ENCODE results near the gene SLC12A7.

The SLC12A7 gene

DNA sequence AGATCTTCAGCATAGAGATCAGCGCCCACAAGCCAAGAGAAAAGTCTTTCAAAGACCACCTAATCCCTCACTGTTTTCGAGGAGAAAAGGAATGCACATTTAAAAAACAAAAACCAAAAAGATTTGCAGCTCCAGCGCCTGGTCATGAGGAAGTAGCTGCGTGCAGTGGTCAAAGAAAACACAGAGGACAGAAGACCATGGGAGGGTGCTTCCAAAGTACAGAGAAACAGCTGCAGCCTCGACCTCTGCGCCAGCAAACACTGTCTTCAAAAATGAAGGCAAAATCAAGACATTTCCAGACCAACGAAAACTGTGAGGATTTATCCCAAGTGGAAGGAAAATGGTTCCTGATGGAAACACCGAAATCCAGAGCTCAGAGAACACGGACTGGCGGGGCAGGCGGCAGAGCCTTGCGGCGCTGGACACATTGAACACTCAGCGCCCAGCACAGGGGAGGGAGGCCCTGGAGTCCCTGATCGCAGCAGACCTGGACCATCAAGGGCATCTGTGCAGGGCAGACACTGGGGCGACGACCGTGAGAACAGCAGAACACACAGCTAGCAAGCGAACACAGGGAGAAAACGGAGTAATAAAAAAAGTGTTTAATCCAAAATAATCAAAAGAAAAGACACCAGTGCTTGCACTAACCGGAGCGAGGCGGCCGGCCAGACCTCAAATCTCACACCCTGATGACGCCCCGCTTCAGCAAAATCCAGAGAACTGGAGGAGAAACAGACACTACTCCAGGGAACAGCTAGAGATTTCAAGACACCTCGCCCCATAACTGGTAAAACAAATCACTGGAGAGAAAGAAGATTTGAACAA, 12.6 kb upstream of the SLC12A7 start:
- FAIRE-seq = no peak

DNA sequence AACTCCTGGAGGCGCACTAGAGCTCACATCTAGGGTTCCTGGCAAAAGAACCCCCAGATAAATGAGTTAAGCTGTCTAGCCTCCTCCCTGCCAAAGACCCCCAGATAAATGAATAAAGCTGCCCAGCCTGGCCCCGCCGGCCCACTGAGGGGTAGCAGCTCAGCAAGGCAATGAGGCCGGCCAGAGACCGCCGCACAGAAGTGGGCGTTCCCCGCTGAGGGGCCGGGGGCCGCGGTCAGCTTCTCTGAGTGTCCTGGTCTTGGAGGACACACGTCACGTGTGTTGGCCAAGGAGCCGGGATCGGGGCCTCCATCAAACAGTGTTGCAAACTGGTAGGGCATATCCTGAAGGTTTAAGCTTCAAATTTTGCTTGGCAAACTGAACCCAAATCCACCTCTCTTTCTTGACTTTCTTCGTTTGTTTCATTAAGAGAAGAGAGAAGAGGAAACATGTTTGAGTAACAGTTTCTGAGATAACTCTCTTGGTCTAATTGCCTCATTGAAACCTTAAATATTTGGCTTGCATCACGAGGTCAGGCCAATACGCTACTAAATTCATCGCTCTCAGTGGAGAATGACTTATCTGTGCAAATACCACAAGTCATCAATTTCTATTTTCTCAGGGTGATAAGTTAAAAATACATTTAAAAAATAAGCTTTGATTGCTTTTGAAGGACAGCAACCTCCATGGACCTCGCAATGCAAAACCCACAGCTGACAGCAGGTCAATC, 11.7 kb upstream of the SLC12A7 start:
- FAIRE-seq = no peak

DNA sequence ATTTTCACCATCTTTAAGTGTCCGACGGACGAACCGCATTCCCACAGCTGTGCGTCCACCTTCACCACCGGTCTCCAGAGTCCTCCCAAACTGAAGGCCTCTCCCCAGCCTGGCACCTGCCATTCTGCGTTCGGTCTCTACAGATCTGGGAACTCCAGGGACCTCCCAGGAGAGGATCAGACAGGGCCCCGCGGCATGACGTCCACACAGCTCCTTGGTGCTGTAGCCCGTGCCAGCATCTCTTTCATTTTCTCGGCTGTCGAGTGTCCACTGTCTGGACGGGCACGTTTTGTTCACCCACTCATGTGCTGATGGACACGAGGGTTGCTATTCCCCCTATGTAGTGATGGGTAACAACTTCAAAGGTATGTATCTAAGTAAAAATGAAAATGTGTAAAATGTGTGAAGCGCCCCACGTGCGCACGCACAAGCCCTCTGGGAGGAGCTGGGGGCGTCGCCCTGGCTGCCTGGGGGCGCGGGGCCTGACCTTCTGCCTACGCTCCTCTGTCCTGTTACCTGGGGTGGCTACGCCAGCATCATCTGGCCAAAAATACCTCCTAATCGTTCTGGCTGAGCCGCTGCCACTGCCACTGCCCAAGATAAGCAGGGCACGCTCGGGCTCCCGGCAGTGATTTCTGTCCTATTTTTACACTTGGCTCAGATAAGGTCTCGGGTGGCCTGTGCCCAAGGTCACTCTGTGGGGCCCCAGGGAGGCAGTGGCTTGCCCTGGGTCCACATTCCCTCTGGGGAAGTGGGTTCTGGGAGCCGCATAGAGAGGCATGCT, 10.8 kb upstream of the SLC12A7 start:
- no peak for FAIRE-seq

DNA sequence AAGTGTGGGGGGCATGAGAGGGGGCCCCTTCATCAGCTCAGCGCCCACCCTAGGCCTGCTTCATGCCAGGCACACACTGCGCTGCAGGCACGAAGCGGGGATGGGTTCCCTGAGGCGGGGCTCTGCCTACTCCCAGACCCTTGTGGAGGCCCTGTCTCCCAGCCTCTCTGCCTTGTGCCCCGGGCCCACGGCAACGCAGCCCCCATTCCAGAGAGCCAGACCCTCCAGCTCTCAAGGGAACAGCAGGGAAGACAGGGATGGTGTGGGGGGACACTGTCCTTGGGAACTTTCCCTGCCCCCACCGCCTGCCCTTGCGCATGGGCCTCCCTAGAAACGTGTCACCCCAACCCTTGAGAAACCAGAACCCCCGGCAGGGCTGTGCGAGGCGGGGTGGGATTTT, 10.0 kb upstream of the SLC12A7 start:
- no peak for FAIRE-seq

DNA sequence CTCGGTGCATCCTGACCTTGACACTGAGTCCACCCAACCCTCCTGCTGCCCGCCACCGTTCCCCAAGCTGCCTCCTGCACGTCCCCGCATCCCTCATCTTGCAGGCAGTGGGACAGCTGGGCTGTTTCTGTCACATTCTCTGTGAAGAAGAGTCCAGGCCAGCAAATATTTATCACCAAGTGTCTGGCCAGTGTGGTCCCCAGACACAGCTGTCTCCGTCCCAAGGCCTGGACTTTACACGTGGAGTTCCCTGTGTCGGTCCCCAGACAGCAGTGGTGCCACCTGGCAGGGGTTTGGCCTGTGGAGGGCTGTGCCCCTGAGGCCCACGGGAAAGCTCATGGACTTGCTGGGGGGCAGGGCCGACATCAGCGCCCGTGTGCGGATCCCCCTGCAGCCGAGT, 9.2 kb upstream of the SLC12A7 start:
- no peak for FAIRE-seq

DNA sequence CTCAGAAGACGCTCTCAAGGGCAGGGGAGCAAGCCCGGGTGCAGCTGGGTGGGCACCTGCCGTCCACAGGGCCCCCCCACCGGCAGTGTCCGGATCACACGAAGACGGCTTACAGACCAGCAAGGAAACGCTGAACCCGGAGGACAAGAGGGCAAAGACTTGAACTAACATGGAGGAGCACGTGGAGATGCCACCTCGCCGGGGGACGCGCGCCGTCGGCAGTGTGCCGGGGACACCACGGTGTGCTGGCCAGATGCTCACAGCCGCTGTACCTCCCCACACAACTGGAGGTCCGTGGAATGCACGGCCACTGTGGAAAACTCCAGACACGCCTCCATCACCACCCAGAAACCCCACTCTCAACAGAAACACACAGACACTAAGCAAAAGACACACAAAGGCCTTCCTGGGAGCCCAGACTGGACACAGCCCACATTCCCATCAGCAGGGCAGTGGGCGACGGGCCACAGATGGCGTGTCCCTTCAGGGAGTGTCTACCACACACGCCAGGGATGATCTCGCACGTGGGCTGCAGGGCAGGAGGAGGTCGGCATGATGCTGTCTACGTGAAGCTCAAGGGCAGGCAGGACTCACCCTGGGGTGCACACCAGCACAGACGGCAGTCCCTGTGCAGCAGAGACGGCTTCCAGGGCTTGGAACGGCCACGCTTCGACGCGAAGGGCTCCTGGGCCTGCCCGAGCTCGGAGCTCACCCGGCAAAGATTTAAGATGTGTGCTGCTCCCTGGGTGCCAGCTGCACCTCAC, 8.6 kb upstream of the SLC12A7 start:
- no peak for FAIRE-seq

DNA sequence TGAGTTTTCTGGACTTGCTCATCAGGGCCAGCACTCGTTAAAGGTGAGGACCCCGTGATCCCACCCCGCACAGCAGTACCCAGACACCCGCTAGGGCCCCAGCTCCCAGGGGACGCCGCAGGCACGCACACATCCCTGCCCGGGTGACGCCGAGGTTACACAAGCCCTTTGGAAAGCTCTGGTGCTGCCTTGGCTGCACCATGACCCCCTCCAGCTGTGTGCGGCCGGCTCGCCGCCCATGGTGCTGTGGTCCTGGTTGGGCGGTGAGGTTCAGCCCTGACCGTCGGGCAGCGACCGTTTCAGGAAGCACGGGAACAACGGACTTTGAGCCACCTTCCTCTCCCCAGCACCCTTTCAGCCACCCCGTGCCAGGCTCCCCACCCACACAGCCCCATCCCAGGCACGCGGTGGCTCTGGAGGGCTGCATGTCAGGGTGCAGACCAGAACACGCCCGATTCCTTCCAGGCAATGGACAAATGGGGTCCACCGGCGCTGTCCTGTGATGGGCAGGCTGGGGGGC, 7.5 kb upstream of the SLC12A7 start:
- FAIRE-seq = no peak

DNA sequence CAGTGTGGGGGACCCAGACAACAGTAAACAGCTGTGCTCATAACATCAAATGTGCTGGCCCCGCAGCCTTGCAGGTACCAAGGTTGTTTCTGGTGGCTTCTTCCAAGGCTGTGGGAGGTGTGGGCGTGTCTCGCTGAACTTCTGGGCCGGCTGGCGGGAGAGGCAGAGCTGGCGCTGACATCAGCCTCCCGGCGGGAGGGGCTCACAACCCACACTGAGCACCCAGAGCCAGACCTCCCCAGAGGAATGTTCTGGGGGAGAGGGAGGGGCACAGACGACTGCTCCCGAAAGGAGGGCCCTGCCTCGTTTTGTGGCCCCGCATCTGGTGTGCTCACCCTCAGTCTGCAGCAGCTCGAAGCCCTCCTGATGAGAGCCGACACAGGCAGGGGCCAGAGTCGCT, 6.9 kb upstream of the SLC12A7 start:
- no peak for FAIRE-seq

DNA sequence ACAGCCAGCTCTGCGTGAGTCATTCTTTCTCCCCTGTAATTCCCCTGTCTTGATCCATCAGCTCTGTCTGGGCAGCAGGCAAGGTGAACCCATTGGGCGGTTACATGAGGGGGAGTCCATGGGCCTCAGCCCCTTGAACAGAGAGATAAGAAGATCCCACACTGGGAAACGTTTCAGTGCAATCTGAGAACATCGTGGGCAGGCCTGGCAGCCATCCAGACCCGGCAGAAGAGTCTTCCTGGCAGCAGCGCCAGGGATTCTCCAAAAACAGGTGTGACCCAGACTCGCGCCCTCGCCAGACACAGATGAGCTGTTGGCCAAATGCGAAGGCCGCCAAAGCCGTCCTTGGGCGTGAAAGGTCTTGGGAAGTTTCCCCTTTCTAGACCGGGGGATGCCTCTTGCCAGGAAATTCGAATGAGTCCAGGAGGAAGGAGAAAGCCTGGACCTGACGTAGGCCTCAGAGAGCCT, 6.4 kb upstream of the SLC12A7 start:
- no peak for FAIRE-seq

DNA sequence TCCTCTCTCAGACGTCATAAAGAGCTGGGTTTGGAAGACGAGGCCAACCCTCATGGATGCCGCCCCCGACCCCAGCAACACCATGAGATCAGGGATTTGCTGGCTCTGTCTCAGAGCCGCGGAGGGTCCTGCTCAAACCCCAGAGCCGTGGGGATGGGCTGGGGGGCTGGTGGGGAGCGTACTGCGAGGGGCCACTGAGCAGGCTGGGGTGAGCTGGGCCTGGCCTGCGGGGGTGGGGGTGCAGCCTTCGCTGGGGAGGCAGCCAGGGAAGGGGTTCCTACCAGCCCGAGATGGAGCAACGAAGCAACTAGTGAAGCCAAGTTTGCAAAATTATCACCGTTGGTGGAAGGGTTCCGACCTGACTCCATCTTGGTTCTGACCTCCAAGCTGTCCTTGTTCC, 5.1 kb upstream of the SLC12A7 start:
- no peak for FAIRE-seq

DNA sequence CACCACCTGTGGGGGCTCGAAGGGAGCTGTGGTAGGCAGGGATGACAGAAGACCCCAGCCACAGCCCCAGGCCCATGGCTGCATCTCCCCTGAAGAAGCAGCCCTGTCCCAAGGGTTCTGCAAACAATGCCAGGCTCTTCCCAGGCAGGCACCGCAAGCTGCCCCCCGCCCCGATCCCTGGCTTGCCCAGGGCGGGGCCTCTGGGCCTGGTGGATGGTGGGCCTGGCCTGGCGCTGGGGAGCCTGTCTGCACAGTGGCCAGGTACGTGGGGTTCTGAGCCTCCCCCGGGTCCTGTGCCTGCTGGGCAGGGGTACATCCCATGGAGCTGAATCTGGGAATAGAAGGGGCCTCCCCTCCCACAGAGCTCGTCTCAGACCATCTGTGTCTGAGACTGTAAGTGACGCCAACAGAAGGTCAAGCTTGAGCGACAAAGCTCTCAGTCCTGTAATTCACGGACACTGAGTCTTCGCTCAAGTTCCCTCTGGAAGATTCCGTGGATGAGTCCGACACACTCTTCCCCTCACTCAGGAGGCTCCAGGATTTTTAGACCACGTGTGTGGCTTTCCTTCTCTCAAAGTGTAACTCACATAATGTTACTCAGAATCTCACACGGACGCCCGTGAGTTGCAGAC, 4.4 kb upstream of the SLC12A7 start:
- no peak for FAIRE-seq

DNA sequence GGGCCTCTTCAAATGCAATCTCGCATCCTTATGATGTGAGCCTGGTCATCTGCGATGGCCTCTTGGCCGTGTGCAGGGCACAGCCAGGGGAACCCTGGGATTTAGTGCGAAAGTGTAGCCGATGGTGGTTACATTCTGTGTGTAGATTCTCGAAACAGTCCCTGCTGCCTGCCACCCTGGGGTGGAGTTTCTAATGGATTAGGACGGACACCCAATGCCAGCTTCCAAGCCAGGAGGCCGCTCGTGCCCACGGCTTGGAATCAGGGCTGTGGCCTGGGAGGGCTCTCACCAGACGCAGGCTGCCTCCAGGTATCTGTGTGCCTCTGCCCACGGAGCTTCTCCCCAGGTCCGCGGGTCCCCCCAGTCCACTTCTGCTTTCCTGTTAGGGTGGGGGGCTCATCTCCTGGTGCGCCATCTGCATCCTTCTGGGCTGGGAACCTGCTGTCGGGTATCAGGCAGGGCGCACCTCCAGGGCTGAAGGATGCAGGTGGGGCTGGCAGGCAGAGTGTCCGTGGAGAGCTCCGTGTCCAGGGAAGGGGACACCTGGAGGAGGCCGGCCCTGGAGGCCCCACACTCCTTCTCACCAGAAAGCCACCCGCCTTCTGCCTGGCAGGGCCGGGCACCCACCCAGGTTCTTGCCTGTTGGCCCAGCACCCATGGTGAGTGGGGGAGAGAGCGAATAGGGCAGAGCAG, 3.4 kb upstream of the SLC12A7 start:
- FAIRE-seq = no peak

DNA sequence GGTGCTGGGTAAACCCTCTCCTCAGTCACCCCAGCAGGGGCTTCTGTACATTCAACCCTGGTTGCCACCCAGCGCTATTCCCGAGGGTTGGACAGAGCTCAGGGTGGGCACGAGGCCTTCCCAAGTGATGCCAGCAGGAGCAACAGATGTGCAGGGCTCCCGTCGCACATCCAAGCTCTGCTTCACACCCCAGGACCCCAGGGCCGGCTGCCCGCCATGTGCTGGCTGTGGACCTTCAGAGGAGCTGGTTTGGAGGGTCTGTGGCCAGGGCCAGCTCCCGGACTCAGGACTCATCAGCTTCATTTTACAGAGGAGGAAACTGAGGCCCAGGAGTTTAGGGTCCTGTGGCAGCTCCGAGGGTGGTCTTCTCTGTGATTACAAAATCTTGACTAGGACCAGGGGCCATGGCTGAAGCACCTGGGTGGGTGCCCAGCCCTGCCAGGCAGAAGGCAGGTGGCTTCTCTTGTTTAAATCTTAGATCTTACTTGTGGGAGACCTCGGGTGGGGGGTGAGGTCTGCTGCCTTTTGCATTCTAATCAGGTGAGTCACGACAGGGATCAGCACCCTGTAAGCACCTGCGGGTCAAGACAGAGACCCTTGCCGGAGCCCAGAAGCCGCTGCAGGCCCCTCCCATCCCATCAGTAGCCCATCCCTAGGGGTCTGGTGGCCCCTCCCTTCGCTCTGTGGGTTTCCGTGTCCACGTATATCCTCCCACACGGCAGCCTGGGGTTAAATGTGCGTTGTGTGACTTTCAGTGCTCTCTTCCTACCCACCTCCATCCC, 2.1 kb upstream of the SLC12A7 start:
- FAIRE-seq = no peak

DNA sequence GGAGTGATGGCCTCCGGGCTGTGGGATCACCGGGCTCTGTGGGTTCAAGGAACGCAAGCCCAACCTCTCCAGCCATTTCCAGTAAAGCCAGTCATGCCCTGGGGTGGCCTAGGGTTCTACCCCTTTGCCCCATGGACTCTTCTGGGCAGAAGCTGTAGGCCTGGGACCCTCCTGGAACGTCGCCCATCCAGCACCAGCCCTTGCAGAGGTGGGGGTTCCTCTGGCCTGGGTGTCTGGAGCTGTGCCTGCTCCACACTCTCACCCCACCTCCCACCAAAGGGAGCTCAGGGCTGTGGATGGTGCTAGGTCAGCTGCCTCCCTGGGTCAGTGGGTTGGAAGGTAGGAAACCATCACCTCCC, 1.4 kb upstream of the SLC12A7 start:
- FAIRE-seq = no peak

DNA sequence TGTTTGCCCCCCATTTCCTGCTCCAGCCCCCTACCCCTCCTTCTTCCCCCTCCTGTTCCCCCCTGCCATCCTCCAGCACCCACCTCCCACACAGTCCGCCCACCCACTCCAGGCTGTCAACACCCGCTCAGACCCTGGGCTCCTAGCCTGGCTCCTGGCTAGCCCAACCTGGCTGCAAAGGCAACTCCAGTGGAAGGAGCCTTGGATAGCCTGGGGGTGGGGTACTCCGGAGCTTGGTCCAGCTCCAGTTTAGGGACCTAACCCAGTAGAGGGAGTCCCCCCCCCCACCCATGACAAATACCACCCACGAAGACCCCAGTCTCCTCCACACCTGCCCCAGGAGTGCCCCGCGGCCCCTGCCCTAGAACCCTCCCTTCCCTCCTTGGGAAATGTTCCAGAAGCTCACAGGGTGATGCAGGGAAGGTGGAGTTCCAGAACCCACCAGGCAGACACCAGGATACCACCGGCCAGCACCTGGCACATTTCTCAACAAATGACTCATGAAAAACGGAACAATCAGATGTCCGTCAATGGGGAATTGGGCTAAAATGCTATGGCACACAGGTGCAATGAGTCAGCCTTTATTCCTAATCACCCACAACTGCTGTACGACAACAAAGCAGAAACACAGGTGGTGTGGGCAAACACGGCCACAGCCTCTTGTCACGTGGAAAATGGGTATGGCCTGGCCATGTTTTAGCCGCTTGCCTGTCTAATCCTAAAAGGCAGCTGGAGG, 901 bp upstream of the SLC12A7 start:
- FAIRE-seq = no peak

DNA sequence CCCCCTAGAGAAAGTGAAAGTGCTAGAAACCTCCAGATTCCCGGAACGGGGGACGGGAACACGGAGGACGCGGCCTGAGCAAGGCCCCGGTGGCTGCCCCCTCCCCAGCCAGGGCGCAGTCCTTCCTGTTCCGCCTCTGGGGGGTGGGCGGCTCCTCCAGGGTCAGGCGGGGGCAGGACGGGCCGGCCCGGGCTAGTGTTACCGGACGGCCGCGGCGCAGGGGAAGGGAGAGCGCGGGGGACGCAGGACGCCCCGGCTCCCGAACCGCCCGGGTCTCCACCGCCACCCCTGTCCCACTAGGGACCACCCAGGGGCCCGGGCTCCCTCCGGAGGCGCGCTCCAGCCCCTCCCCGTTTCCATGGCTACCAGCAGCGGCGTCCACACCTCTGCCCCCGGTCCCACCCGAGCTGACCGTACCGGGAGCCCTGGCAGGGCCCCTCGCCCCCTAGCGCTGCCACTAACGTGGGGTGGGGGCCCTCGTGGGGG, 579 bp downstream of the SLC12A7 start:
- FAIRE-seq = no peak

DNA sequence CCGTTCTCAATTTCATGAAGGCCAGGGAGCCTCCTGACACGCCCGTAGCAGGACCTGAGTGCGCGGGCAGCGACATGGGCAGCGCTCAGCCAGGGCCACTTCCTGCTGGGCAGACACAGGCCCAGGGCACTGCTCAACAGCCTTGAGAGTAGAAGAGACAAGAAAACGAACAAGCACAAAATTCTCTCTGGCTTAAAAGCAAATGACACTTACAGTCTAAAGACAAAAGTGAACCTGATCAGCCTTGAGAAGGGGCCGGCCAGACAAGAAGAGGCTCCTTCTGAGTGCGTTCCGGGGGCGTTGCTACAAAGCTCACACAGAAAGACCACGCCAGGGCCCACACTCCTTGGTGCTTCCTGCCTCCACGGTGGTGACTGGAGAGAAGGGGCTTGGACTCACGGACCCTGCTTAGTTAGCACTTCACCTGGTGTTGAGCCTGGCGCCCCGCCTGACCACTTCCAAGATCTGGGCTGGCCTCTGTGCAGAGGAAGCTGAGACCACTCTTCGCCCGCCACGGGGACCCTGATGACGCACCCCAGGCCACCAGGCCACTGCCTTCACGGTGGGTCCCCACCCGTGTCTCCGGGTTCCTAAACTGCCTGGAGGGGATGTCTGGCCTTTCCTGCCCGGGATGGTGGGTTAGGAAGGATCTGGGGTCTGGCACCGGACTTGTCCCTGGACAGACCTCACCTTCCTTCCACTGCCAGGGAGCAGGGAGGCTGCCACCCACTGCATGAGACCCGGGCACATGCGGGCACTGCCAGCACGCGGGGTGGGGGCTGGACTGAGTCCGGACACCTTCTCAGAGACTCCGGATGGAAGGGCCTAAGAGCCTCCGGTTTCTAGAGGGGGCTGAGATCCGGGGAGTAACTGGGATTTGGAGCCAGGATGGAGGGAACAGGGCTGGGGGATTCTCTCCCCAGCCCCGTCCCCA, 1.3 kb downstream of the SLC12A7 start:
- no peak for FAIRE-seq

DNA sequence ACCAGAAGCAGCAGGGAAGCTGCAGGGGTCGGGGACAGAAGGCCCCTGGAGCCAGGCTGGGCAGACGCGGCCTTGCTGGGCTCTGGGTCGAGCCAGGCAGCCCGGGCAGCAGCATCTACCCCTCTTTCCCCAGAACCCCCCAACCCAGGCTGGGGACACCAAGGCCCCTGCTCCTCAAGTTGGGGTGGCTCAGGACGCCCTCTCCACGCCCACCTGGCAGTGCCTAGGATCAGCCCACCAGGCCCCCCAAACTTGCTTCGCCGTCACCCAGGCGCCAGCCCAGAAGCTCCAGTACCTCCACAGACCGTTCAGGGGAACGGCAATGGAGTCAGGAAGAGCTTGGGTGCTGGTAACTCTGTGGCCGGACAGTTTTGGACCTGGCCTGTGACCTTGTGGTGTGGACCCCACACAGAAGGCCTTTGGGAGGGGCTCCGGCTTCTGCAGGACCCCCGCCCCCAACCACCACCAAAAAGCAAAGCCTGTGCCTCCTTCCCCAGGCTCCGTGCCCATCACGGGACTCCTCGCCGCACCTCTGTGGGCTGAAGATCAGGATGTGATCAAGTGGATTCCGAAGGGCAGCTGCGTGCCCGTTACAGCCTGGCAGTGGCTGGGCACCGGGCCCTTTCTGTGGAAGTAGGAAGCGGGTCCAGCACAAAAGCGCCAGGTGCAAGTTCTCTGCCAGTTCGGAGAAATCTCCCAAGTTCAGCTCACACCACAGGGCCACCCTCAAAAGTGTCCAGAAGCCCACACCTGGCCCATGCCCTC, 2.1 kb downstream of the SLC12A7 start:
- no peak for FAIRE-seq
